RWPE2 (cell line): ENCODE results near the gene SSTR1.

Experiments
- ATAC-seq: fragments of 200-7000 bp; cut with Tn5 transposase; 3 replicates; pipeline ENCODE4 v1.9.1; 2021; ENCODE audit warnings: low read depth
- DNase-seq: peaks from one replicate; pipeline ENCODE4 v3.0.0-alpha.2; 2020; ENCODE audit warnings: low spot score
- H3K27ac ChIP-seq: fragments of 450-650 bp; 2 replicates; pipeline ENCODE4 v1.5.1; 2017; ENCODE audit warnings: mild to moderate bottlenecking; ENCODE audit not compliant: poor library complexity, severe bottlenecking
- H3K27me3 ChIP-seq: fragments of 250-450 bp; sonication (Bioruptor Pico); 2 replicates; pipeline ENCODE4 v1.5.1; 2021; ENCODE audit warnings: mild to moderate bottlenecking, moderate library complexity; ENCODE audit not compliant: insufficient read depth, poor library complexity, severe bottlenecking
- H3K36me3 ChIP-seq: fragments of 250-450 bp; sonication (Bioruptor Pico); 2 replicates; pipeline ENCODE4 v1.5.1; 2020; ENCODE audit warnings: low read depth, mild to moderate bottlenecking, moderate library complexity
- H3K4me1 ChIP-seq: fragments of 250-450 bp; sonication (Bioruptor Pico); 2 replicates; pipeline ENCODE4 v1.5.1; 2021; ENCODE audit warnings: mild to moderate bottlenecking, moderate library complexity; ENCODE audit not compliant: insufficient read depth, poor library complexity, severe bottlenecking
- H3K4me3 ChIP-seq: fragments of 250-450 bp; sonication (Bioruptor Pico); 2 replicates; pipeline ENCODE4 v1.5.1; 2021; ENCODE audit warnings: mild to moderate bottlenecking, moderate library complexity; ENCODE audit not compliant: severe bottlenecking
- H3K9me3 ChIP-seq: fragments of 250-450 bp; sonication (Bioruptor Pico); 2 replicates; pipeline ENCODE4 v1.5.1; 2021; ENCODE audit warnings: mild to moderate bottlenecking, moderate library complexity; ENCODE audit not compliant: severe bottlenecking
- CTCF ChIP-seq: fragments of 450-650 bp; IDR thresholded peaks from one replicate; pipeline ENCODE4 v1.5.1; 2017; ENCODE audit warnings: mild to moderate bottlenecking, moderate library complexity; ENCODE audit not compliant: poor library complexity, severe bottlenecking

Gene SSTR1

GRCh38 chr14:38254571-38255407 is 47.1 kb downstream of the SSTR1 start:
- H3K9me3 ChIP-seq: no peaks in the 10 kb centered on the region
- H3K4me1 ChIP-seq: peaks cover 4% of the 10 kb centered on the region
- ATAC-seq (no peak; the same call in 2 of the 3 replicates), DNase-seq (no peak)
- H3K27me3 ChIP-seq: peaks cover 18% of the 10 kb centered on the region
- H3K4me3 ChIP-seq: peak overlapping the region; percentile 5
- H3K36me3 ChIP-seq: no peaks in the 10 kb centered on the region
- H3K27ac ChIP-seq: no peak overlapping the region
- no peak for TF ChIP-seq CTCF

- peaks cover 18% of the 10 kb centered on the region for H3K27me3 ChIP-seq
- H3K4me3 ChIP-seq: peak overlapping the region; percentile 5
- H3K9me3 ChIP-seq: no peaks in the 10 kb centered on the region
- H3K4me1 ChIP-seq: peaks cover 4% of the 10 kb centered on the region
- no peaks in the 10 kb centered on the region for H3K36me3 ChIP-seq
- no peak for TF ChIP-seq CTCF
- H3K27ac ChIP-seq: no peak overlapping the region
- no peak for DNase-seq
- peak; percentile 54 for ATAC-seq
These were observed 47.6 kb downstream of the SSTR1 start for GRCh38 chr14:38255408-38255672.

- H3K4me3 ChIP-seq: peak within 1 kb of the TSS; percentile 5
- H3K27me3 ChIP-seq: peaks cover 18% of the 10 kb centered on the region
- TF ChIP-seq CTCF: no peak
- no peaks in the 10 kb centered on the region for H3K9me3 ChIP-seq
- H3K4me1 ChIP-seq: peaks cover 4% of the 10 kb centered on the region
- H3K36me3 ChIP-seq: no peaks in the 10 kb centered on the region
- peak; percentile 36 for ATAC-seq
- no peak for DNase-seq
- H3K27ac ChIP-seq: no peak within 1 kb of the TSS
These were observed 48.2 kb downstream of the SSTR1 start, which contains the start of gene CLEC14A for GRCh38 chr14:38255673-38256532. Gene CLEC14A (minus strand): TSS chr14:38256093. CDS start chr14:38256022, 71 bp downstream.

- Histone ChIP-seq H3K4me3 (no peak overlapping the region), H3K36me3 (no peaks in the 10 kb centered on the region), H3K9me3 (no peaks in the 10 kb centered on the region), H3K4me1 (peaks cover 4% of the 10 kb centered on the region), H3K27ac (no peak overlapping the region), H3K27me3 (peaks cover 18% of the 10 kb centered on the region)
- no peak for TF ChIP-seq CTCF
- ATAC-seq: no peak
- DNase-seq: no peak
These were observed 48.8 kb downstream of the SSTR1 start for GRCh38 chr14:38256533-38256840.
